Measurements from ENCODE around the gene REV3L. TPM values are rescaled to one million over a fixed set of nuclear protein-coding genes. Genes with fewer than 3 reads are reported as not detected.

The REV3L gene
- total and polyA plus RNA-seq, 8 donors, result 29.3 to 68.6 (median 57.4) TPM

- Histone ChIP-seq H3K27me3 (no peaks in the 10 kb centered on the region), H3K27ac (no peak overlapping the region), H3K9me3 (no peaks in the 10 kb centered on the region), H3K4me1 (peaks cover 10 to 36% of the 10 kb centered on the region in 2 donors), H3K36me3 (peaks cover 0 to 5% of the 10 kb centered on the region in 2 donors), H3K4me3 (no peak overlapping the region)
- DNase-seq, result no peak
- no peak for TF ChIP-seq CTCF (IDR thresholded peaks at IDR 0.05)
- ATAC-seq, result no peak
- intact Hi-C loops (cut with DNase I), result no loop called here
Observed at GRCh38 chr6:111418971-111419693, 63.9 kb downstream of the REV3L start.

- DNase-seq (no peak), ATAC-seq (no peak)
- Histone ChIP-seq H3K4me3 (no peak overlapping the region), H3K27me3 (no peaks in the 10 kb centered on the region), H3K9me3 (no peaks in the 10 kb centered on the region), H3K27ac (peak overlapping the region in 1 of 2 donors; percentile 2), H3K36me3 (peaks cover 0 to 5% of the 10 kb centered on the region in 2 donors), H3K4me1 (peaks cover 0 to 24% of the 10 kb centered on the region in 2 donors)
- intact Hi-C loops (cut with DNase I), result no loop called here
- TF ChIP-seq CTCF (IDR thresholded peaks at IDR 0.05), result no peak
Observed at GRCh38 chr6:111417946-111418345, 65.1 kb downstream of the REV3L start.

GRCh38 chr6:111417181-111417585 lies 65.8 kb downstream of the REV3L start:
- H3K27ac ChIP-seq, result peak overlapping the region in 1 of 2 donors; percentile 2
- ATAC-seq (peak; percentile 63), DNase-seq (peak in 1 of 4 donors; percentile 35)
- no peaks in the 10 kb centered on the region for H3K9me3 ChIP-seq
- H3K36me3 ChIP-seq, result peaks cover 0 to 5% of the 10 kb centered on the region in 2 donors
- intact Hi-C loops (cut with DNase I), result no loop called here
- TF ChIP-seq CTCF (IDR thresholded peaks at IDR 0.05), result no peak
- no peak overlapping the region for H3K4me3 ChIP-seq
- peaks cover 0 to 22% of the 10 kb centered on the region in 2 donors for H3K4me1 ChIP-seq
- H3K27me3 ChIP-seq, result no peaks in the 10 kb centered on the region

GRCh38 chr6:111416529-111416928 lies 66.5 kb downstream of the REV3L start:
- Histone ChIP-seq H3K27me3 (no peaks in the 10 kb centered on the region), H3K4me1 (peaks cover 0 to 22% of the 10 kb centered on the region in 2 donors), H3K4me3 (no peak overlapping the region), H3K9me3 (no peaks in the 10 kb centered on the region), H3K27ac (no peak overlapping the region), H3K36me3 (peaks cover 0 to 5% of the 10 kb centered on the region in 2 donors)
- no peak for DNase-seq
- intact Hi-C loops (cut with DNase I), result no loop called here
- TF ChIP-seq CTCF (IDR thresholded peaks at IDR 0.05), result no peak
- no peak for ATAC-seq

- Histone ChIP-seq H3K4me3 (no peak overlapping the region), H3K36me3 (peaks cover 0 to 9% of the 10 kb centered on the region in 2 donors), H3K9me3 (no peaks in the 10 kb centered on the region), H3K27ac (no peak overlapping the region), H3K4me1 (peaks cover 0 to 39% of the 10 kb centered on the region in 2 donors), H3K27me3 (no peaks in the 10 kb centered on the region)
- ATAC-seq (no peak), DNase-seq (no peak)
- no peak for TF ChIP-seq CTCF (IDR thresholded peaks at IDR 0.05)
- intact Hi-C loops (cut with DNase I), result no loop called here
Observed at GRCh38 chr6:111414373-111414772, 68.6 kb downstream of the REV3L start.

Measured in left lung (tissue), 10 donors.